Measurements from ENCODE around the gene PLAA.
A peak's percentile ranks its signal among the peaks of the same experiment; 100 is the strongest.

Gene PLAA

GRCh38 chr9:26971721-26972120 is 24.7 kb upstream of the PLAA start:
- no peak overlapping the region for H3K4me3 ChIP-seq (ENCODE audit: low read depth, low read length)
- no peak for TF ChIP-seq CTCF (IDR thresholded peaks at IDR 0.05; ENCODE audit: borderline replicate concordance, insufficient read depth, low read depth, low read length)

DNA sequence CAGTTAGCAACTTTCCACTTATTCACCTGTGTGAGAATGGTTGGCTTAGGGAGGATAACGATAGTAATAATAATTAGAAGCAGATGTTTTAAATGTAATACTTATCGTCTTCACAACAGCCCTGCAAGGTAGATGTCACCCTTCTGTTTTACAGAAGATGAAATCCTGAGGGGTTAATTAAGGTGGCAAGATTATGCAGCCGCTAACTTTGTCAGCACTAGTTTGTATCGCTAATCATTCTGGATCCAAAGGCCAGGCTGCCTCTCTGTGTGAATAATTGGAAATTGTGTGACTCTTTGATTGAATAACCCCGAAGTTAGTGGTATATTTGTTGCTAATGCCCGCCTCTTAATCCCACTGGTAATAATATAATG is 9.8 kb upstream of the PLAA start:
- no peak for TF ChIP-seq CTCF (IDR thresholded peaks at IDR 0.05; ENCODE audit: borderline replicate concordance, insufficient read depth, low read depth, low read length)
- H3K4me3 ChIP-seq (ENCODE audit: low read depth, low read length), result peak overlapping the region; percentile 84

- no peak for TF ChIP-seq CTCF (IDR thresholded peaks at IDR 0.05; ENCODE audit: borderline replicate concordance, insufficient read depth, low read depth, low read length)
- peak within 1 kb of the TSS; percentile 84 for H3K4me3 ChIP-seq (ENCODE audit: low read depth, low read length)
Measured at GRCh38 chr9:26955921-26956859, 9.1 kb upstream of the PLAA start, which contains the start of gene IFT74. TSS of gene IFT74 (plus strand) at chr9:26956412. CDS start at chr9:26961968, 5,556 bp downstream.

DNA sequence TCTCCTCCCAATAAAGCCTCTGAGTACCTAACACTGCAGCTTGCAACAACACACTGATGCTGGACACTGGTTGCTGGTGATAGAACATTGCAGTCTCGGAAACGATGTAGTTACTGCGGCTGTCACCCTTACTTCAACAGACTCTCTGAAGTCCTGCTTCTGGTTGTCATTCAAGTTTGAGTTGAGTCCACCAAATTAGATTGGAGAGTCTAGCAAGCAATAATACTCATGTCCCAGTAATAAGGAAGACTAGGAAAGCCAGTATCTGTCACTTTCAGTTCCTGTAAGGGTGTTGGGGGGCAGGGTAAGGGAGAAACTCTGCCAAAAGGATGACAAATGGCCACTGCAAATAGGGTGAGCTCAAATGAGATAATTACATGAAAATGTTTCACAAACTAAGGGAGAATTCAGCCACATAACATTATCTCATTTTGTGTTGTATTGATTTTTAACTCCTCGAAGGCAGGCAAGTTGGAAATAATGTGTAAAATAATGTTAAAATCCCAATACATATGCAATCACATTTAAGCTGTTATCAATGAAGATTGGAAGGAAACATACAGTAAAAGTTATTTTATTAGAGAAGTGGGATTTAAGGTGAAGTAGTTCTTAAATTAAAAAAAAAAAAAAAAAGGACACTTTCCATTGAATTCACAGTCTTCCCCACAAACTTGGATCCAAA is 8.3 kb upstream of the PLAA start:
- peak overlapping the region; percentile 84 for H3K4me3 ChIP-seq (ENCODE audit: low read depth, low read length)
- no peak for TF ChIP-seq CTCF (IDR thresholded peaks at IDR 0.05; ENCODE audit: borderline replicate concordance, insufficient read depth, low read depth, low read length)

DNA sequence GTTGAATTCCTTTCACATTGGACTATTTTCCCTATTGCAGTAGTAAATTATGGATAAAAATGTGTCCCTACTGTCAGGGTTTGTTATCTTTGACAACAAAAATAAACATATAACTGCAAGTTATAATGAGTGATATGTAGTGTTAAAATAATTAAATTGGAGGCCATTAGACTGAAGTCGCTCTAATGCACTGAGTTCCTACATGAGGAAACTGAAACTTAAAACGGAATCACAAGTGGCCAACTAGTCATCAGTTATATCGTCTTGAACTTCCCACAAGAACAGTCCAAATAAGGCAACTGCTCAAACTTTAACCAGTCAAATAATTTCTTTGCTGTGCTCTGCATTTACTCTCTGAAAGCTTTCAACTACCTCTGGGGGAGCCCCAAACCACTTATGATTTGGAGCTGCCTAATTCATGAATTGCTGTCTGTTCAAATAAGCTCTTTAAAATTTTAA is 7.0 kb upstream of the PLAA start:
- no peak overlapping the region for H3K4me3 ChIP-seq (ENCODE audit: low read depth, low read length)
- TF ChIP-seq CTCF (IDR thresholded peaks at IDR 0.05; ENCODE audit: borderline replicate concordance, insufficient read depth, low read depth, low read length), result no peak

DNA sequence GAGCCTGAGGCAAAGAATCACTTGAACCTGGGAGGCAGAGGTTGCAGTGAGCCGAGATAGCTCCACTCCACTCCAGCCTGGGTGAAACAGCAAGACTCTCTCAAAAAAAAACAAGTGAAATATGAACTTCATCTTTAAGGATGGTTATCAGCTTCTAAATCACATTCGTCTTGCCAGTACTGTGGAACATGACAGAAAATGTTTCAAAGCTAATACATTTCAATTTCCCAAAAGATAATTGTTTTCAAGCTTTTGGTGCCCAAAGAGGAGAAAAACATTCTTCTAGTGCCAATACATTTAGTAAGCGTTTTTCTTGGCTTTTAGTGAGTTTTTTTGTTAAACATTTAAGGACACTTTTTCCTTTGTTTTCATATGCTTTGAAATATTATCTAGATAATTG is 4.8 kb upstream of the PLAA start:
- H3K4me3 ChIP-seq (ENCODE audit: low read depth, low read length), result no peak overlapping the region
- no peak for TF ChIP-seq CTCF (IDR thresholded peaks at IDR 0.05; ENCODE audit: borderline replicate concordance, insufficient read depth, low read depth, low read length)

All from GM12875 (cell line).